ENCODE results near the gene GPR160.

GRCh38 chr3:170062769-170063168 is 25.0 kb downstream of the GPR160 start:
- no peak for TF ChIP-seq GATA2 (IDR thresholded peaks at IDR 0.05; ENCODE audit: low read depth, low read length)
- no peak for TF ChIP-seq GATA3 (IDR thresholded peaks at IDR 0.05; ENCODE audit: low read depth, low read length)

Measured in SH-SY5Y (cell line).